H4 (cell line): ENCODE results near the gene RAD54L2. TPM values are rescaled to one million over a fixed set of nuclear protein-coding genes. Genes with fewer than 3 reads are reported as not detected.
"Not testable (repeated sequence)": the region's sequence is repeated elsewhere in the genome, so short reads cannot be mapped to it uniquely, and the experiment has no call there.

Experiments
- DNase-seq: peaks from one replicate; pipeline ENCODE4 v3.0.0-alpha.2; 2015; ENCODE audit warnings: low spot score
- total RNA-seq: library from RNA; depleted of rRNA; stranded (reverse); fragments of >200 nt; shearing (Covaris generic); gene quantifications from 2 replicates; pipeline ENCODE4 v1.2.3, GENCODE V29; 2014; rRNA removed

Gene RAD54L2
- total RNA-seq, 1 experiment from 2014 or later: 4.0 TPM

DNA sequence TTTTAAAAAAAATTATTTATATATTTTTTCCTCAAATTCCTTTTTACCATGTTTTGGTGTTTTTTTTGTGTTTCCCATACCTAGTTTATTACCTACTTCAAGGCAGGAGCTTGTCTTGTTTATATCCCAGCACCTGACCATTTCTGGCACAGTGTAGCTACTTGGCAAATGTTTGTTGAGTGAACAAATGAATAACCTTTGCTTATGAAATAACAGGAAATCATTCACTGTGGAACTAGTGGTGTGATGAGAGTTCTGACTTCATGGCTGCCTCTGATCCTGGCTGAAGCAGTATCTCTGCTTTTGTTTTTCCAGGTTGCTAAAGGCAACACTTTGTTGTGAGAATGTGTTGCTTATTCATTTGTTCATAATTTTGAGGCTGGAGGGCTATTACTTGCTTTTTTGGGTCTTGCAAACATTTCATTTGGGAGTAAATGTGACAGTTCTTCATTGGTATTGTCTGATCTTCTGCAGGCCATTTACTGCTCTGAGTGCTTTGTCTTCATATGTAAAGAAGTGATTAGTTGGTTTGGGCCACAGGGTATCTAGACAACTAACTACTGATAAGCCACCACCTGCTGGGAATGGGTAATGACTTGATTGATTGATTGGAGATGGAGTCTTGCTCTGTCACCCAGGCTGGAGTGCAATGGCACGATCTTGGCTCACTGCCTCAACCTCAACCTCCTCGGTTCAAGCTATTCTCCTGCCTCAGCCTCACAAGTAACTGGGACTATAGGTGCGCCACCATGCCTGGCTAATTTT, 5.7 kb downstream of the RAD54L2 start:
- no peak for DNase-seq

DNA sequence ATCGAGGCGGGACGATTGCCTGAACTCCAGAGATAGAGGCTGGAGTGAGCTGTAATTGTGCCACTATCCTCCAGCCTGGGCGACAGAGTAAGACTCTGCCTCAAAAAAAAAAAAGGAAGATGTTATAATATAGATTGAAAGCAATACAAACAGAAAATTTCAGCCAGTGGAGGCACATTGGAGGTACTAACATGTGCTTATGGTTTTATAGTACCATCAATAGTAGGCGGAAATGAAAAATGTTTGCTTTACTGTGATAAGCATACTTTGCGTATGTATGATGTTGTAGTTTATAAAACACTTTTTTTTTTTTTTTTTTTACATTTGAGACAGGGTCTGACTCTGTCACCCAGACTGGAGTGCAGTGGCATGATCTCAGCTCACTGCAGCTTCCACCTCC, 8.8 kb downstream of the RAD54L2 start:
- DNase-seq: no peak

DNA sequence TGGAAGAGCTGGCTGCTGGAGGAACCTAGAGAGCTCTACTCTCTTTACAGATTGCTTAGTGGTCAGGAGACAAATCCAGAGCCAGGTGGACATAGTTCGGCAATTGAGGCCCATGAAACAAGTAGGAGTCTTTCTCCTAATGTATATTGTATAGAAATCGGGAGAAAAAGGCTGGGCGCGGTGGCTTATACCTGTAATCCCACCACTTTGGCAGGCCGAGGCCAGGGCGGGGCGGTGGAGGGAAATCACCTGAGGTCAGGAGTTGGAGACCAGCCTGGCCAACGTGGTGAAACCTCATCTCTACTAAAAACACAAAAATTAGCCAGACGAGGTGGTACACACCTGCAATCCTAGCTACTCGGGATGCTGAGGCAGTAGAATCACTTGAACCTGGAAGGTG, 10.8 kb downstream of the RAD54L2 start:
- no peak for DNase-seq

DNA sequence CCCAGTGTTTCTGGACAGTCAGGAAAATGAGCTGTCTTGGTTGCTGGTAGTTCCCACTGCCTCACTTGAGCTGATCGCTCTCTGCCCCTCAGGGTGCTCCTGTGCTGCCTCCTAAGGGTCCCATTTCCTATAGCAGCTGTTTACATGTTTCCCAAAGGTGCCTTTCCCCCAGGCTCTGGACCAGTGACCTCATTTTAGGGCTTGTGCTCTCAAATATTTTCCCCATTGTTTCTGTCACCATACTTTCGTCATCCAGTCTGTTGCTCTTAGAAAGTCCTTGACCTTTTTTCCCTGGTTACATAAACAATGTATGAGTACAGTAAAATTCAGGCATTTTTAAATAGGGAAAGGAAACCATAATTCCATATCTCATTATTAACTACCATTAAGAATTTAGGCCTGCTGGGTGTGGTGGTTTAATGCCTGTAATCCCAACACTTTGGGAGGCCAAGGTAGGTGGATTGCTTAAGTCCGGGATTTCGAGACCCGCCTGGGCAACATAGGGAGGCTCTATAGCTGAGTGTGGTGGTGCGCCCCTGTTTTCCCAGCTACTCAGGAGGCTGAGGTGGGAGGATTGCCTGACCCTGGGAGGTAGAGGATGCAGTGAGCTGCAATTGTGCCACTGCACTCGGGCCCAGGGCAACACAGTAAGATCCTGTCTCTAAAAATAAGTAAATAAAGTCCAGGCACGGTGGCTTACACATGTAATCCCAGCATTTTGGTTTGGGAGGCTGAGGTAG, 11.7 kb downstream of the RAD54L2 start:
- DNase-seq: no peak

DNA sequence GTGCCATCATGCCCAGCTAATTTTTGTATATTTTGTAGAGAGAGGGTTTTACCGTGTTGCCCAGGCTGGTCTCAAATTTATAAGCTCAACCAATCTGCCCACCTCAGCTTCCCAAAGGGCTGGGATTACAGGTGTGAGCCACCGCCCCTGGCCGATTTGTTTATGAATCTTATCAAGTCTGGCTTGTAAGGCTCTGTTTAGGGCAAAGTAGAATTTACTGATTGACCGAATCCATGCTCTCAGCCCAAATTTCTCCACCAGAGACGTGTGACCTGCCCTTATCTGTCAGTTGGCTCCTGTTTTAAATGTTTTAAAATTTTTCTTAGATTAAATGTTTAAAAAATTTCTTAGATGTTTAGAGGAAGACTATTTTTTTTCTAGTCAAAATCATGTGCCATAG, 19.5 kb downstream of the RAD54L2 start:
- DNase-seq: no peak

DNA sequence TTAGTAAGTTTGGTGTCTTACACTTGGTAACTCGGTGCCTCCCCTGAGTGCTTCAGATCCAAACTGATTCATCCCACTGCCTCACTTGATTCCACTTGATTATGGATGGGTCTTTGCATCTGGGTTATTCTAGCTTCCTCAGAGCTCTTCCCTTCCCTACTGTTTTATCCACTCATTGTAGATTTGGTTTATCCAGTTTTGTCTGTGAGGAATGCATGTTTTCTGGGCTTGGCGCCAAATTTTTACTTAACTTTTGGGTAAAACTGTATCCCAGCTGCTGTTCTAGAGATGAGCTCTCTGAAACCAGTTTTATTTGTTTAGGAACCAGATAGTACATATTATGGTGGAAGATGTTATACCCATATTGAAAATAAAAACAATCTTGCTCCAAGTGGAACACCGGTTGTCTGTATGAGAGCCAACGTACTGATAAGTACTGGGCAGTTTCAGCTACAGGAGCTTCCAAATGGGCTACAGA, 20.9 kb downstream of the RAD54L2 start:
- no peak for DNase-seq

DNA sequence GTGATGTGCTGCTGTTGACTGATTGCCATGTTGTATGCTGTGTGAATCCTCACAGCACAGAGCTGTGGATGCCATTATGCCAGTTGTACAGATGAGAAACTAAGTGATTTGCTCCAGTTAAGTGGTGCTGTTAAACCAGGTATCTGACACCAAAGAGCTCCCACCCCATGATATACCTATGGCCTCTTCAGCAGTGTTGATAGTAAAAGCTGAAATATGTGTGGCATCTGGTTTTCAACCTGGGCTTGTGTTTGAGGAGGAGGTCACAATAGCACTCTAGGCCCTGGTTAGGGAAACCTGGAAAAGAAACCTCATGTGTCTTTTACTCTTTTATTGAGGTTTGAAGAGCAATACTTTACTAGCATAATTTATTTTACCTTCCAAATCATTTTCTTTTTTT, 21.4 kb downstream of the RAD54L2 start:
- no peak for DNase-seq

DNA sequence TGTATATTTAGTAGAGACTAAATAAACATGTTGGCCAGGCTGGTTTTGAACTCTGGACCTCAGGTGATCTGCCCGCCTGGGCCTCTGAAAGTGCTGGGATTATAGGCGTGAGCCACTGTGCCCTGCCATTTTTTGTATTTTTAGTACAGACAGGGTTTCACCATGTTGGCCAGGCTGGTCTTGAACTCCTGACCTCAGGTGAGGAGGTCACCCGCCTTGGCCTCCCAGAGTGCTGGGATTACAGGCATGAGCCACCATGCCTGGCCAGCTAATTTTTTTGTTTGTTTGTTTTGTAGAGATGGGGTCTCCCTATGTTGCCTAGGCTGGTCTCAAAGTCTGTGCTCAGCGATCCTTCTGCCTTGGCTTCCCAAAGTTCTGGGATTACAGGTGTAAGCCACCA, 23.9 kb downstream of the RAD54L2 start:
- not testable (repeated sequence) for DNase-seq

DNA sequence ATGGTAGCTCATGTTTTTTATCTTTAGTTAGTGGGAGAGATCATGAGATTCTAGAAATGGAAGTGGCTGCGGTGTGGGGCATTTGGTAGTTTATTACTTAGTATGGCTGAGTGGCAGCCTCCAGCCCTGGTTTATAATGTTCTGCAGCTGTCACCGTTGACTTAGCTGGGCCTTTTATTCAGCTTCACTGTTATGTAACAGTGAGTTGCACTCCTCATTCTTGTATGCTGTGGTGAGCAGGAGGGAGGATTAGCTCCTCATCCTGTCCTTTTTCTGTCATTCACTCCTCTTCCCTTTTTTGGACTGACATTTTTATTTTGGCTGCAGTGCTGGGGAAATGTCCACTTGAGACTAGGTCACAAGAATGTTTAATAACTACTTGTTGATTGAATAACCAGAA, 29.5 kb downstream of the RAD54L2 start:
- no peak for DNase-seq

DNA sequence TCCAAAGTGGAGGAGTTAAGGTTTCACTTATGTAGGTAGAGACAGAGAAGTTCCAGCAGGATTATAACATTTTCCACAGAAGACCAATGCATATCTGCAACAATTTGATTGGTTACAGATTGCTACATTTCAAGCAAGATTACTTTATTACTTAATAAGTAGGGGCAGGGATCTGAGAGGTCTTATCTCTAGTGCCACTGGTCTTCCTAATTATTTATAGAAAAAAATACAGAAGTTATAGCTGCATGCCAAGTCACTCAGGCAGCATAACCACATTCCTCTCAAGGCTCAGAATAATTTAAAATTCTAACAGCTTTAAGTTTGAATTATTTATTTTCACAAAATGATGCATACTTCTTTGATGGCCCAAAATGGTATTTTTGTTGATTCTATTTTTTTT, 30.5 kb downstream of the RAD54L2 start:
- DNase-seq: no peak

DNA sequence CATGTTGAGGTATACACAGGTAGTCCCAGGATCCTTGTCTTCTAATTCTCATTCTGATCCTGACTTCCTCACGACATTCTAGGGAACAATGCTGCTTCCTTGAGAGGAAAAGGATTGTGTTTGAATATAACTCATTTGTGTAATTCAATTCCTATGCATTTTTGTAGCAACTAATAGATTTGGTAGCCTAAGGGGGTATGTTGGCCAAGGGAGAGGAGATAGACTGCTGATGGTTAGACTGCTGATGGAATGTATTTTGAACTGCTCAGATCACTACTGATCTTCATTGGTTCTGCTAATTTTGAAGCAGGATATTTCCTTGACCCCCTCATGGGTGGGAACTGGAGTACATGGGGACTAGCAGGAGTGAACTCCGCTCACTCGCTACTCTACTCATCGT, 39.7 kb downstream of the RAD54L2 start:
- no peak for DNase-seq

DNA sequence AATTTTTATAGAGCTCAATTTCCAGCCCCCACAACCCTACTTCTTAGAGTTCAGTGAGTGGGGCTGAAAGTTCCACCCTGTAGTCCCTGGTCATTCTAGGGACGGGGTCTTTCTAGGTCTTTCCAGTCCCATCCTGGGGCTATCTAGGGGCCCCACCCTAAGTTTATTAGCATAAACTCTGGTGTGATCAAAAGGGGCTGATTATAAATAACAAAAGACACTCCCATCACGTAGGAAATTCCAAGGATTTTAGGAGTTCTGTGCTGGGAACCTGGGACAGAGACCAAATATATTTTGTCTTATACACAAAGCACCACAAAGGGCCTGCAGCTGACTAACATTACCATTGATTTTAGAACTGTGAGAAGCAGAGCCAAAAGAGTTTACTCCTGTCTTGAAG, 41.9 kb downstream of the RAD54L2 start:
- no peak for DNase-seq

DNA sequence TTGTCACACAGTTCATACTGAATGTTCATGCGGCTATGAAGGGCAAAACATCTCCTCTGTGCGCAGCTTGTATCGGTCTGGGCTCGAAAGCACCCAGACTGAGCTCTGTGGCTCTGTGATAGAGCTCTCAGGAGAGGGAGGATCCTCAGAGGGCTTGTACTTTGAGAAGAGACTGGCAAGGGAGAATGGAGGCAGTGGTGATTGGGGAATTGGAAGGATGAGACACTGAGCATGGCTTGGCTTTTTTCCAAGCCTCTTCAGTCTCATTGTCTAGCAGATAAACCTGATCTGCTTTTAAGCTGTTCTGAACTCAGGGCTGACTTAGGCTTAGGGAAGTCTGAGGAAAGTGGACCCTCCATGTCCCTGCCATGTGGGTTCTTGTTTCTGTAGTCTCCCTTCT, 43.0 kb downstream of the RAD54L2 start:
- DNase-seq: no peak

DNA sequence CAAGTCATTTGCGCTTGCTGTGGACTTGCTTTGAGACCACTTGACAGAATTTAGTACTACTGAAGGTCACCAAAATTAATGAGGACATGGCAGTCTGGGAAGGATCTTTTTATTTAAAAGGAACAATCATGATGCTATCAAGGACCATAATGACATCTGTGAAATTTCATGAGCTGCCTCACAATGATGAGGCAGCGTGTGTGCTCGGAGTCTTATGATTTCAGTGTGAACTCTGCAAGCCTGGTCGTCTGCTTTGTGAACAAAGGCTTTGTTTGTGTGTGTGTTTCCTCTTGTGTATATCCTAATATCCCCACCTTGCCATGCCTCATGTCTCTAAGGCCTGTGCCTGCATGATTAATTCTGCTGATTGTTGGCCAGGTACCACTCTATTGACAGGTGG, 46.7 kb downstream of the RAD54L2 start:
- no peak for DNase-seq

DNA sequence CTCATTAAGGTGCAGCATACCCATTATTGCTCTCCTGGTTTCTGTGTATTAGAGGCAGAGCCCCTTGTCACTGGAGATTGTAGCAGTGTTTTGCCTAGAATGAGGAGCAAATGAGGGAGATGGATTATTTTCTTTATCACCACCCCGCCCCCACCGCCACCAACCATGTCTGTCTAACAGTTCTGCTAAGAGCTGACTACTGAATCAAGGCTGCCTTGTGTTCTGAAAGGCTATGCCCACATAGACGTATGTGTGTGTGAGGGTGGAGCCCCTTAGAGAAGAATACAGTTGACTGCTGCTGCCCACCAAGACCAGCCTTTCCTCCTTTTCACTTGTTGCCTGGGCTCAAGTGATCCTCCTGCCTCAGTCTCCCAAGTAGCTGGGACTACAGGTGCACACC, 47.4 kb downstream of the RAD54L2 start:
- no peak for DNase-seq

Other genes starting within 250 kb of the RAD54L2 start
- 135 and 150 TPM in 2 replicates for gene MANF, start 153.4 kb upstream of the RAD54L2 start, total RNA-seq
- 9.0 and 10.6 TPM in 2 replicates for gene RBM15B, start 147.4 kb upstream of the RAD54L2 start, total RNA-seq
- gene DCAF1, start 38.7 kb upstream of the RAD54L2 start, total RNA-seq: 8.5 and 9.9 TPM in 2 replicates
- 37.7 and 48.2 TPM in 2 replicates for gene TEX264, start 132.5 kb downstream of the RAD54L2 start, total RNA-seq
- gene GRM2, start 168.3 kb downstream of the RAD54L2 start, total RNA-seq: not detected in 2 replicates
- gene IQCF6, start 240.5 kb downstream of the RAD54L2 start, total RNA-seq: not detected in 2 replicates